NCI-H2196 (cell line): ENCODE data around the gene NDUFV1.
"Not testable (repeated sequence)": the region's sequence is repeated elsewhere in the genome, so short reads cannot be mapped to it uniquely, and the experiment has no call there.

Source experiments
- DNase-seq: peaks from one replicate; lab custom pipeline; 2025; ENCODE audit not compliant: unreplicated experiment; lab: John Stamatoyannopoulos, UW

The NDUFV1 gene

GRCh38 chr11:67652965-67653845, 46.5 kb downstream of the NDUFV1 start:
- no peak for DNase-seq

- DNase-seq: no peak
Observed at GRCh38 chr11:67654225-67654624, 47.5 kb downstream of the NDUFV1 start.

DNA sequence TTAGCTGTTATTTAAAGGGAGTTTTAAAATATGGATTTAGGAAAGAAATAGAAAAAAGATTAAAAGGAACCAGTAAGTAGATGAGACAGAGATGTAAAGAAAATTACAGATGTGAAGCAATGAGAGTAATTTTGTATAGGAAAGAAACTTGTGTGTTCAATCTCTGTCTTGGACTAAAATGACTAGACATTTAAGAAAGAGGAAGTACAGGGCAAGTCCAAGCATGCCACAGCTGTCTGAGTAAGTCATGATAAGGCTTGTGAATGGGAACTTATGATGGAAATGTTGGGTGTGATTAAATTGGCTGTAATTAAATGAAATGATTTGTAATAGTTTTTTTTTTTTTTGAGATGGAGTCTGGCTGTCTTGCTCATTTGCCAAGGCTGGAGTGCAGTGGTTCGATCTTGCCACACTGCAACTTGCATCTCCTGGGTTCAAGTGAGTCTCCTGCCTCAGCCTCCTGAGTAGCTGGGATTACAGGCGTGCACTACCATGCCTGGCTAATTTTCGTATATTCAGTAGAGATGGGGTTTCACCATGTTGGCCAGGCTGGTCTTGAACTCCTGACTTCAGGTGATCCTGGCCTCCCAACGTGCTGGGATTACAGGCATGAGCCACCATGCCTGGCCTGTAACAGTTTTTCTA, 49.7 kb downstream of the NDUFV1 start:
- no peak for DNase-seq

DNA sequence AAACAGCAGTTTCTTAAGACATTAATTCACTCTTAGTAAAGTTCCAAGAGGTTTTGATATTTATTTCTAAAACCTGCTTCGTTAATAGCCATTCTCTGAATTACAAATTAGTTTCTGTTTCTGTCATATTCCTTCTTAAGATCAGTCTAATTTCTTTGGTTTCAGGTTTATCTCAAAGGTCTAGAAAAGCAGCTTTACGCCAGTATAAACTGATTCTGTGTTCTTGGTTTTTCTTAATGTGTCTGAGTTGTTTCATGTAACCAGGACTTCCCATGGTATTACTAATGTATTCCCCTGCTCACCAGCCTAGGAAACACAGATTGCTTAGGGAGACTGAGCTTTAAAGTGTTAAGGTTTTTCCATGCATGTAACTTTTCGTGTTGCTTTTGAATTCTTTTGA, 50.6 kb downstream of the NDUFV1 start:
- DNase-seq: no peak

DNA sequence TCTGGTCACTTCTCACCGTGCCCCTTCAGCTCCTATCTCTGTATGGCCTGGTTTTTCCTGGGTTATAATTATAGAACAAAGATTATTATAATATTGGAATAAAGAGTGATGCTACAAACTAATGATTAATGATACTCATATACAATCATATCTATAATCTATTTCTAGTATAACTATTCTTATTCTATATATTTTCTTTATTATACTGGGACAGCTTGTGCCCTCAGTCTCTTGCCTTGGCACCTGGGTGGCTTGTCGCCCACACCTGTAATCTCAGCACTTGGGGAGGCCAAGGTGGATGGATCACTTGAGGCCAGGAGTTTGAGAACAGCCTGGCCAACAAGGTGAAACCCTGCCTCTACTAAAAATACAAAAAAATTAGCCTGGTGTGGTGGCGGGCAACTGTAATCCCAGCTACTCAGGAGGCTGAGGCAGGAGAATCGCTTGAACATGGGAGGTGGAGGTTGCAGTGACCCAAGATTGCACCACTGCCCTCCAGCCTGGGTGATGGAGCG, 53.0 kb downstream of the NDUFV1 start:
- DNase-seq: not testable (repeated sequence)

DNA sequence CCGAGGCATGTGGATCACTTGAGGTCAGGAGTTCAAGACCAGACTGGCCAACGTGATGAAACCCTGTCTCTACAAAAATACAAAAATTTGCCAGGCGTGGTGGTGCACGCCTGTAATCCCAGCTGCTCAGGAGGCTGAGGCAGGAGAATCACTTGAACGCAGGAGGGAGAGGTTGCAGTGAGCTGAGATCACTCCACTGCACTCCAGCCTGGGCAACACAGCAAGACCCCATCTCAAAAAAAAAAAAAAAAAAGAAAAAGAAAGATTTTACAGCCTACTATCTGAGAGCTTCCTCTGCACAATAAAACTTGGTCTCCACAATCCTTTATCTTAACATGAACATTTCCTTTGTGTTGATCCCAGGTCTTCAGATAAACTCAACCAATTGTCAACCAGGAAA, 54.0 kb downstream of the NDUFV1 start:
- DNase-seq: not testable (repeated sequence)
